PFSK-1 (cell line): ENCODE data around the gene NECTIN1.

ENCODE experiments used
- FOXP2 ChIP-seq: optimal IDR thresholded peaks from 2 replicates; pipeline ENCODE3; 2011; ENCODE audit warnings: borderline replicate concordance, control low read depth, inconsistent platforms; ENCODE audit not compliant: insufficient read depth; ENCODE audit errors: extremely low read length, extremely low read depth
- POLR2AphosphoS5 ChIP-seq: IDR thresholded peaks from 2 replicates; pipeline ENCODE4 v1.6.1; 2012; ENCODE audit warnings: low read depth, mild to moderate bottlenecking, control low read depth, low read length, moderate library complexity
- SIN3A ChIP-seq: IDR thresholded peaks from 2 replicates; pipeline ENCODE4 v1.6.1; 2012; ENCODE audit warnings: mild to moderate bottlenecking, low read length, moderate library complexity, borderline replicate concordance; ENCODE audit not compliant: insufficient read depth
- TAF1 ChIP-seq: IDR thresholded peaks from 2 replicates; pipeline ENCODE4 v1.6.1; 2012; ENCODE audit warnings: low read length, control low read depth, borderline replicate concordance; ENCODE audit not compliant: insufficient read depth
- TF ChIP-seq, protein P1 (sequence below), 2 experiments: IDR thresholded peaks; 2 replicates each; pipeline versions ENCODE4 v1.6.1 to v1.8.0; 2011 to 2012; ENCODE audit warnings: low read depth in 2 of 2, low read length in 2 of 2, control low read depth in 1 of 2, inconsistent platforms in 1 of 2, mild to moderate bottlenecking in 1 of 2, moderate library complexity in 1 of 2; ENCODE audit not compliant: insufficient read depth in 1 of 2

Gene NECTIN1

GRCh38 chr11:119608781-119609180 is 120.2 kb downstream of the NECTIN1 start:
- TF ChIP-seq, protein P1, sequence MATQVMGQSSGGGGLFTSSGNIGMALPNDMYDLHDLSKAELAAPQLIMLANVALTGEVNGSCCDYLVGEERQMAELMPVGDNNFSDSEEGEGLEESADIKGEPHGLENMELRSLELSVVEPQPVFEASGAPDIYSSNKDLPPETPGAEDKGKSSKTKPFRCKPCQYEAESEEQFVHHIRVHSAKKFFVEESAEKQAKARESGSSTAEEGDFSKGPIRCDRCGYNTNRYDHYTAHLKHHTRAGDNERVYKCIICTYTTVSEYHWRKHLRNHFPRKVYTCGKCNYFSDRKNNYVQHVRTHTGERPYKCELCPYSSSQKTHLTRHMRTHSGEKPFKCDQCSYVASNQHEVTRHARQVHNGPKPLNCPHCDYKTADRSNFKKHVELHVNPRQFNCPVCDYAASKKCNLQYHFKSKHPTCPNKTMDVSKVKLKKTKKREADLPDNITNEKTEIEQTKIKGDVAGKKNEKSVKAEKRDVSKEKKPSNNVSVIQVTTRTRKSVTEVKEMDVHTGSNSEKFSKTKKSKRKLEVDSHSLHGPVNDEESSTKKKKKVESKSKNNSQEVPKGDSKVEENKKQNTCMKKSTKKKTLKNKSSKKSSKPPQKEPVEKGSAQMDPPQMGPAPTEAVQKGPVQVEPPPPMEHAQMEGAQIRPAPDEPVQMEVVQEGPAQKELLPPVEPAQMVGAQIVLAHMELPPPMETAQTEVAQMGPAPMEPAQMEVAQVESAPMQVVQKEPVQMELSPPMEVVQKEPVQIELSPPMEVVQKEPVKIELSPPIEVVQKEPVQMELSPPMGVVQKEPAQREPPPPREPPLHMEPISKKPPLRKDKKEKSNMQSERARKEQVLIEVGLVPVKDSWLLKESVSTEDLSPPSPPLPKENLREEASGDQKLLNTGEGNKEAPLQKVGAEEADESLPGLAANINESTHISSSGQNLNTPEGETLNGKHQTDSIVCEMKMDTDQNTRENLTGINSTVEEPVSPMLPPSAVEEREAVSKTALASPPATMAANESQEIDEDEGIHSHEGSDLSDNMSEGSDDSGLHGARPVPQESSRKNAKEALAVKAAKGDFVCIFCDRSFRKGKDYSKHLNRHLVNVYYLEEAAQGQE (IDR thresholded peaks at IDR 0.05; ENCODE audit: insufficient read depth in 1 of 2, low read depth in 2 of 2, low read length in 2 of 2), result no peak
- TF ChIP-seq SIN3A (no peak), FOXP2 (no peak), POLR2AphosphoS5 (no peak), TAF1 (no peak)

- TF ChIP-seq POLR2AphosphoS5, result no peak
- TF ChIP-seq SIN3A, result no peak
- TF ChIP-seq FOXP2, result no peak
- no peak for TF ChIP-seq TAF1
- TF ChIP-seq, protein P1 (IDR thresholded peaks at IDR 0.05; ENCODE audit: insufficient read depth in 1 of 2, low read depth in 2 of 2, low read length in 2 of 2), result no peak
Measured at GRCh38 chr11:119608201-119608600, 120.8 kb downstream of the NECTIN1 start.

- TF ChIP-seq POLR2AphosphoS5 (no peak), SIN3A (no peak), FOXP2 (no peak), TAF1 (no peak)
- TF ChIP-seq, protein P1 (IDR thresholded peaks at IDR 0.05; ENCODE audit: insufficient read depth in 1 of 2, low read depth in 2 of 2, low read length in 2 of 2), result no peak
Measured at GRCh38 chr11:119607726-119608125, 121.3 kb downstream of the NECTIN1 start.

GRCh38 chr11:119605137-119605665 is 123.8 kb downstream of the NECTIN1 start:
- TF ChIP-seq POLR2AphosphoS5, result no peak

DNA sequence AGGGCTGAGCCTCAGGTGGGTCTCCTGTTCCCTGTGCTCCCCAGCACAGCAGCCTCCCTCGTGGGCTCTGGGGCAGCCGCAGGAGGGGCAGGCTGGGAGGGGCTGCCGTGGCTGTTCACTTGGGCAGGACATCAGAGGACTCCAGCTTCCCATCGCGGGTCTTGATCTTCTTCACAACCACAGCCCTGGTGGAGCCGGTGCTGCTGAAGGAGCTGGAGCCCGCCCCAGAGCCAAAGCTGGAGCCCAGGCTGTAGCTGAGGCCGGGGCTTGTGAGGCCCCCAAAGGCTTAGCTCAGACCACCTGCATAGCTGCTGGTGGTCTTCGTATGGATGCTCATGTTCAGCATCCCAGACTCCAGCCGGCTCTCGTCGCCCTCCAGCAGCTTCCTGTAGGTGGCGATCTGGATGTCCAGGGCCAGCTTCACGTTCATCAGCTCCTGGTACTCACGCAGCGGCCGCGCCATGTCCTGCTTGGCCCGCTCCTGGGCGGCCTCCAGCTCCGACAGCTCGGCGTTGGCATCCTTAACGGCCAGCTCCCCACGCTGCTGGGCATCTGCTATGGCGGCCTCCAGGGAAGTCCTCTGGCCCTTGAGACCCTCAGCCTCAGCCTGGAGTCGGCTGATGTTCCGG is 126.1 kb downstream of the NECTIN1 start:
- TF ChIP-seq FOXP2 (no peak), POLR2AphosphoS5 (no peak)
- TF ChIP-seq, protein P1 (IDR thresholded peaks at IDR 0.05; ENCODE audit: insufficient read depth in 1 of 2, low read depth in 2 of 2, low read length in 2 of 2), result no peak
